HEK293T (cell line): ENCODE results near the gene TMEFF2.

Source experiments
- CTCF ChIA-PET: fragments of 350-600 bp; formaldehyde crosslinking; extraction: SDS; loops from one replicate; lab custom pipeline; 2021; ENCODE audit warnings: antibody characterized with exemption, inconsistent platforms; lab: Yijun Ruan, JAX
- POLR2A ChIA-PET: fragments of 350-600 bp; formaldehyde crosslinking; extraction: SDS; loops from one replicate; lab custom pipeline; 2020; ENCODE audit warnings: antibody characterized with exemption, inconsistent platforms; lab: Yijun Ruan, JAX
- DNase-seq: peaks from one replicate; pipeline ENCODE4 v3.0.0; 2012; ENCODE audit warnings: mixed read lengths; ENCODE audit errors: extremely low spot score
- ARNT ChIP-seq: fragments of 450-650 bp; IDR thresholded peaks from 2 replicates; pipeline ENCODE4 v1.6.1; 2017; ENCODE audit warnings: mild to moderate bottlenecking
- BHLHE40 ChIP-seq: fragments of 450-650 bp; IDR thresholded peaks from 2 replicates; pipeline ENCODE4 v1.6.1; 2016; ENCODE audit warnings: mild to moderate bottlenecking, moderate library complexity, borderline replicate concordance
- CTBP1 ChIP-seq: fragments of 450-650 bp; IDR thresholded peaks from 2 replicates; pipeline ENCODE4 v1.6.1; 2016; ENCODE audit warnings: borderline replicate concordance
- ELF4 ChIP-seq: fragments of 450-650 bp; IDR thresholded peaks from 2 replicates; pipeline ENCODE4 v1.6.1; 2017; ENCODE audit warnings: antibody characterized with exemption
- FOXA1 ChIP-seq: fragments of 450-650 bp; IDR thresholded peaks from 2 replicates; pipeline ENCODE4 v1.6.1; 2016; ENCODE audit warnings: mild to moderate bottlenecking
- FOXK2 ChIP-seq: fragments of 450-650 bp; IDR thresholded peaks from 2 replicates; pipeline ENCODE4 v1.6.1; 2016; ENCODE audit warnings: mild to moderate bottlenecking
- FOXM1 ChIP-seq: fragments of 450-650 bp; IDR thresholded peaks from 2 replicates; pipeline ENCODE4 v1.6.1; 2017; ENCODE audit warnings: mild to moderate bottlenecking, borderline replicate concordance
- HDGF ChIP-seq: fragments of 450-650 bp; IDR thresholded peaks from 2 replicates; pipeline ENCODE4 v1.6.1; 2017; ENCODE audit warnings: antibody characterized with exemption, borderline replicate concordance
- L3MBTL2 ChIP-seq: fragments of 450-650 bp; conservative IDR thresholded peaks from 2 replicates; pipeline ENCODE4 v1.6.1; 2016; ENCODE audit warnings: mild to moderate bottlenecking
- LEF1 ChIP-seq: fragments of 450-650 bp; IDR thresholded peaks from 2 replicates; pipeline ENCODE4 v1.6.1; 2017; ENCODE audit warnings: mild to moderate bottlenecking, borderline replicate concordance
- NFRKB ChIP-seq: fragments of 450-650 bp; IDR thresholded peaks from 2 replicates; pipeline ENCODE4 v1.6.1; 2016; ENCODE audit warnings: mild to moderate bottlenecking, moderate library complexity
- PKNOX1 ChIP-seq: fragments of 450-650 bp; IDR thresholded peaks from 2 replicates; pipeline ENCODE4 v1.6.1; 2016
- SP1 ChIP-seq: fragments of 450-650 bp; IDR thresholded peaks from 2 replicates; pipeline ENCODE4 v1.6.1; 2017
- SUZ12 ChIP-seq: fragments of 450-650 bp; IDR thresholded peaks from 2 replicates; pipeline ENCODE4 v1.6.1; 2016; ENCODE audit warnings: mild to moderate bottlenecking
- TARDBP ChIP-seq: fragments of 450-650 bp; IDR thresholded peaks from 2 replicates; pipeline ENCODE4 v1.6.1; 2016
- ZNF384 ChIP-seq: fragments of 450-650 bp; IDR thresholded peaks from 2 replicates; pipeline ENCODE4 v1.6.1; 2016

Gene TMEFF2

GRCh38 chr2:191961556-191961955 lies 233.2 kb downstream of the TMEFF2 start:
- TF ChIP-seq NFRKB (no peak), ELF4 (no peak), ZNF384 (no peak), SP1 (no peak), PKNOX1 (no peak), CTBP1 (no peak), HDGF (no peak), FOXA1 (no peak), FOXK2 (no peak), BHLHE40 (no peak), SUZ12 (no peak), L3MBTL2 (no peak)
- POLR2A ChIA-PET: no interaction called here
- CTCF ChIA-PET: no interaction called here
- no peak for DNase-seq

GRCh38 chr2:191959209-191959608 lies 235.5 kb downstream of the TMEFF2 start:
- TF ChIP-seq CTBP1 (no peak), FOXM1 (no peak), ARNT (no peak), ZNF384 (no peak), FOXK2 (no peak), HDGF (no peak), FOXA1 (no peak), BHLHE40 (no peak), PKNOX1 (no peak), TARDBP (no peak), L3MBTL2 (no peak)

GRCh38 chr2:191957996-191958860 lies 236.5 kb downstream of the TMEFF2 start:
- TF ChIP-seq CTBP1 (no peak), ZNF384 (no peak), HDGF (no peak)
- ChIA-PET CTCF (no interaction called here), POLR2A (no interaction called here)
- DNase-seq: no peak

More at GRCh38 chr2:191959209-191959608, 235.5 kb downstream of the TMEFF2 start:
- no peak for DNase-seq
- CTCF ChIA-PET: no interaction called here
- POLR2A ChIA-PET: no interaction called here

GRCh38 chr2:191954451-191954850 lies 240.3 kb downstream of the TMEFF2 start:
- ChIA-PET POLR2A (no interaction called here), CTCF (interaction anchor here (0.9 kb wide), 1 partner anchor 8 kb away, joined by 3 read pairs; no protein-coding TSS in a partner anchor)
- no peak for DNase-seq
- TF ChIP-seq HDGF (no peak), SUZ12 (no peak), LEF1 (no peak), FOXK2 (no peak), ZNF384 (no peak), SP1 (no peak), CTBP1 (no peak), L3MBTL2 (no peak), BHLHE40 (no peak), ELF4 (no peak), NFRKB (no peak), TARDBP (no peak), FOXA1 (no peak), PKNOX1 (no peak), FOXM1 (no peak), ARNT (no peak)

- TF ChIP-seq ELF4 (no peak), PKNOX1 (no peak), BHLHE40 (no peak), FOXA1 (no peak), HDGF (no peak), FOXM1 (no peak), NFRKB (no peak), SP1 (no peak), ZNF384 (no peak), ARNT (no peak), FOXK2 (no peak), SUZ12 (no peak), LEF1 (no peak), CTBP1 (no peak)
- POLR2A ChIA-PET: no interaction called here
- CTCF ChIA-PET: no interaction called here
- DNase-seq: no peak
These were observed 242.0 kb downstream of the TMEFF2 start for GRCh38 chr2:191952515-191953270.
